HepG2 (cell line): Measurements from ENCODE around the gene ZFYVE27. TPM values are rescaled to one million over a fixed set of nuclear protein-coding genes. Genes with fewer than 3 reads are reported as not detected.

ENCODE experiments used
- ATF1 ChIP-seq: IDR thresholded peaks from 2 replicates; pipeline ENCODE4 v1.6.1; 2016; ENCODE audit warnings: mild to moderate bottlenecking, control low read depth
- BHLHE40 ChIP-seq: IDR thresholded peaks from 2 replicates; pipeline ENCODE4 v1.6.1; 2011; ENCODE audit warnings: low read length, improper control_type of control experiment
- CENPX ChIP-seq: sonication (generic); formaldehyde crosslinking; IDR thresholded peaks from 2 replicates; pipeline ENCODE4 v1.9.0; 2021; ENCODE audit warnings: mild to moderate bottlenecking, missing genetic modification reagents, moderate library complexity
- DDIT3 ChIP-seq: sonication (generic); formaldehyde crosslinking; IDR thresholded peaks from 2 replicates; pipeline ENCODE4 v1.4.0; 2020; ENCODE audit warnings: mild to moderate bottlenecking, missing genetic modification reagents
- EP300 ChIP-seq, 3 experiments: sonication (generic) in 1 of 3; formaldehyde crosslinking in 1 of 3; IDR thresholded peaks; 2 replicates each; pipeline versions ENCODE4 v1.5.1 to v1.6.1; 2011 to 2020; ENCODE audit warnings: low read depth in 2 of 3, low read length in 2 of 3, borderline replicate concordance in 1 of 3, improper control_type of control experiment in 1 of 3, mild to moderate bottlenecking in 1 of 3, missing genetic modification reagents in 1 of 3, moderate library complexity in 1 of 3
- ETS1 ChIP-seq: sonication (generic); formaldehyde crosslinking; IDR thresholded peaks from 2 replicates; pipeline ENCODE4 v1.4.0; 2020; ENCODE audit warnings: missing genetic modification reagents
- FOSL2 ChIP-seq: sonication (generic); formaldehyde crosslinking; IDR thresholded peaks from 2 replicates; pipeline ENCODE4 v1.4.0; 2020; ENCODE audit warnings: missing genetic modification reagents
- GATAD2A ChIP-seq: IDR thresholded peaks from 2 replicates; pipeline ENCODE4 v1.6.1; 2016
- GLI4 ChIP-seq: sonication (generic); formaldehyde crosslinking; IDR thresholded peaks from 2 replicates; pipeline ENCODE4 v1.5.1; 2020; ENCODE audit warnings: missing genetic modification reagents, mild to moderate bottlenecking, moderate library complexity, borderline replicate concordance
- MAFK ChIP-seq, 2 experiments: IDR thresholded peaks in 1 of 2; conservative IDR thresholded peaks in 1 of 2; 2 replicates each; pipeline ENCODE4 v1.6.1; 2011; ENCODE audit warnings: improper control_type of control experiment in 2 of 2, low read length in 2 of 2
- MIER3 ChIP-seq: IDR thresholded peaks from 2 replicates; pipeline ENCODE4 v1.6.1; 2016; ENCODE audit warnings: missing compliant biosample characterization, borderline replicate concordance
- NCOA5 ChIP-seq: sonication (generic); formaldehyde crosslinking; IDR thresholded peaks from 2 replicates; pipeline ENCODE4 v1.4.0; 2020; ENCODE audit warnings: missing genetic modification reagents
- PATZ1 ChIP-seq: sonication (generic); formaldehyde crosslinking; IDR thresholded peaks from 2 replicates; pipeline ENCODE4 v1.4.0; 2020; ENCODE audit warnings: missing genetic modification reagents
- POLR2A ChIP-seq, 2 experiments: IDR thresholded peaks; 2 replicates each; pipeline ENCODE4 v1.6.1; 2011; ENCODE audit warnings: low read depth in 2 of 2, low read length in 2 of 2, mild to moderate bottlenecking in 1 of 2, moderate library complexity in 1 of 2; ENCODE audit not compliant: insufficient read depth in 1 of 2
- POLR2AphosphoS5 ChIP-seq: IDR thresholded peaks from 2 replicates; pipeline ENCODE4 v1.6.1; 2012; ENCODE audit warnings: low read depth, low read length
- RFX5 ChIP-seq: IDR thresholded peaks from 2 replicates; pipeline ENCODE4 v1.6.1; 2011; ENCODE audit warnings: low read depth, low read length, improper control_type of control experiment
- RXRB ChIP-seq: IDR thresholded peaks from 2 replicates; pipeline ENCODE4 v1.6.1; 2016; ENCODE audit warnings: borderline replicate concordance, missing genetic modification reagents, missing compliant biosample characterization
- SMC3 ChIP-seq: IDR thresholded peaks from 2 replicates; pipeline ENCODE4 v1.6.1; 2011; ENCODE audit warnings: low read length, improper control_type of control experiment
- THAP8 ChIP-seq: sonication (generic); formaldehyde crosslinking; IDR thresholded peaks from 2 replicates; pipeline ENCODE4 v1.5.1; 2020; ENCODE audit warnings: missing genetic modification reagents, mild to moderate bottlenecking, borderline replicate concordance
- THAP9 ChIP-seq: sonication (generic); formaldehyde crosslinking; IDR thresholded peaks from 2 replicates; pipeline ENCODE4; 2020; ENCODE audit warnings: missing genetic modification reagents, mild to moderate bottlenecking, borderline replicate concordance
- ZSCAN12 ChIP-seq: sonication (generic); formaldehyde crosslinking; IDR thresholded peaks from 2 replicates; pipeline ENCODE4 v1.9.0; 2021; ENCODE audit warnings: mild to moderate bottlenecking, missing genetic modification reagents
- polyA plus RNA-seq, 8 experiments: library from polyadenylated mRNA; depleted of rRNA in 3 of 8; stranded (reverse) in 7 of 8; unstranded in 1 of 8; fragments of >200 nt; fragmentation: Illumina TruSeq in 4 of 8; extraction: Trizol in 4 of 8; gene quantifications; 2 replicates each; pipeline versions ENCODE4 v1.2.1 to v1.2.3, GENCODE V29; 2011 to 2016; ENCODE audit warnings: low read depth in 4 of 8, missing spikeins in 1 of 8, mixed read lengths in 1 of 8; ENCODE audit not compliant: insufficient read depth in 1 of 8
- total RNA-seq, 5 experiments: library from RNA; depleted of rRNA; stranded (reverse); fragments of >200 nt; fragmentation: Illumina TruSeq; extraction: Trizol; gene quantifications; 2 replicates each; pipeline ENCODE4 v1.2.3, GENCODE V29; 2016; ENCODE audit warnings: low read depth in 1 of 5

ZFYVE27 gene
- total and polyA plus RNA-seq, 2 of the 13 experiments (the other 11 are each of a cell fraction or from before 2014, with no cell fraction given): 19.7 to 20.5 TPM

GRCh38 chr10:97687785-97688781 is 48.8 kb upstream of the ZFYVE27 start (continued):
- TF ChIP-seq RFX5 (no peak), DDIT3 (CRISPR knock-in tag) (no peak), THAP8 (no peak), PATZ1 (CRISPR knock-in tag) (peak; percentile 52; the same call in 1 of the 2 replicates), FOSL2 (CRISPR knock-in tag) (peak; percentile 5; the same call in 1 of the 2 replicates), SMC3 (no peak), NCOA5 (CRISPR knock-in tag) (no peak), POLR2AphosphoS5 (no peak), CENPX (CRISPR knock-in tag) (no peak), POLR2A (IDR thresholded peaks at IDR 0.05; ENCODE audit: insufficient read depth in 1 of 2, low read depth in 2 of 2, low read length in 2 of 2) (peak in 1 of 2 experiments; percentile 54; a peak in 3 of 4 replicates), BHLHE40 (no peak), GATAD2A (CRISPR knock-in tag) (peak; percentile 41; the same call in 1 of the 2 replicates), GLI4 (CRISPR knock-in tag) (peak; percentile 53; the same call in 1 of the 2 replicates), EP300 (IDR thresholded peaks at IDR 0.05; ENCODE audit: low read depth in 2 of 2, low read length in 2 of 2) (0 out of 4 replicates have a peak, but pooled peaks of 1 of the 2 experiments have one; percentile 13), EP300 (CRISPR knock-in tag; IDR thresholded peaks at IDR 0.05; ENCODE audit: borderline replicate concordance) (no peak), ETS1 (CRISPR knock-in tag) (no peak), ATF1 (CRISPR knock-in tag) (0 out of 2 replicates have a peak, but pooled peaks have one; percentile 30), RXRB (0 out of 2 replicates have a peak, but pooled peaks have one; percentile 23), MAFK (conservative IDR thresholded peaks at IDR 0.05 in 1 of 2, IDR thresholded peaks at IDR 0.05 in 1 of 2; ENCODE audit: low read length in 2 of 2) (peak; percentile 51 to 60; a peak in 3 of 4 replicates), ZSCAN12 (CRISPR knock-in tag) (no peak), THAP9 (CRISPR knock-in tag) (no peak), MIER3 (CRISPR knock-in tag) (no peak)
